GM12878 (cell line): Measurements from ENCODE around the gene WWC2. TPM values are rescaled to one million over a fixed set of nuclear protein-coding genes. Genes with fewer than 3 reads are reported as not detected.

Experiments
- ATAC-seq: fragments of 200-7000 bp; cut with Tn5 transposase; 3 replicates; pipeline ENCODE4 v1.9.1; 2020; ENCODE audit warnings: mild to moderate bottlenecking, moderate library complexity
- BruUV-seq: library from RNA; stranded (reverse); fragments of 400-500 nt; replicated peaks from 2 replicates; lab custom pipeline; 2021; lab: Mats Ljungman, UMichigan
- CTCF ChIA-PET: fragments of 300-600 bp; sonication (Branson Sonifier 250); formaldehyde crosslinking; extraction: SDS; loops from one replicate; lab custom pipeline; 2021; ENCODE audit warnings: inconsistent platforms; lab: Yijun Ruan, JAX
- POLR2A ChIA-PET: fragments of 350-600 bp; formaldehyde crosslinking; extraction: SDS; loops from one replicate; lab custom pipeline; 2021; ENCODE audit warnings: inconsistent platforms; lab: Charles Lee
- RAD21 ChIA-PET: fragments of 300-600 bp; sonication (Branson Sonifier 250); formaldehyde crosslinking; loops from one replicate; lab custom pipeline; 2023; ENCODE audit warnings: antibody characterized with exemption; ENCODE audit not compliant: unreplicated experiment; lab: Charles Lee
- SMC1A ChIA-PET: fragments of 300-600 bp; sonication (Branson Sonifier 250); formaldehyde crosslinking; loops from one replicate; lab custom pipeline; 2023; ENCODE audit not compliant: unreplicated experiment, uncharacterized antibody; lab: Charles Lee
- DNase-seq: peaks from one replicate; pipeline ENCODE4 v3.0.0-alpha.2; 2011; ENCODE audit warnings: low read depth, low spot score
- FAIRE-seq: peaks from 3 replicates; lab custom pipeline; 2011; peaks lifted over from hg19 to GRCh38; lab: Jason Lieb, UNC
- H2AFZ ChIP-seq: 2 replicates; pipeline ENCODE4 v1.6.0; 2011; ENCODE audit warnings: low read depth, low read length, control low read depth; ENCODE audit not compliant: control insufficient read depth
- H3K27ac ChIP-seq: 2 replicates; pipeline ENCODE4 v1.5.1; 2011; ENCODE audit warnings: control low read depth; ENCODE audit not compliant: control insufficient read depth, insufficient read depth
- H3K27me3 ChIP-seq, 2 experiments: replicated peaks in 1 of 2; 2 replicates each; pipeline versions ENCODE4 v1.6.0 to v1.6.1; 2011; ENCODE audit warnings: low read length in 1 of 2; ENCODE audit not compliant: control insufficient read depth in 2 of 2, insufficient read depth in 2 of 2
- H3K36me3 ChIP-seq, 2 experiments: 2 replicates each; pipeline ENCODE4 v1.5.1; 2011; ENCODE audit warnings: low read length in 1 of 2; ENCODE audit not compliant: control insufficient read depth in 2 of 2, insufficient read depth in 2 of 2
- H3K4me1 ChIP-seq: 2 replicates; pipeline ENCODE4 v1.6.1; 2011; ENCODE audit warnings: mild to moderate bottlenecking, low read length, moderate library complexity, mixed read lengths; ENCODE audit not compliant: control insufficient read depth, insufficient read depth
- H3K4me2 ChIP-seq: 2 replicates; pipeline ENCODE4 v1.6.0; 2011; ENCODE audit warnings: control low read depth; ENCODE audit not compliant: control insufficient read depth, insufficient read depth
- H3K4me3 ChIP-seq: fragments of 200-600 bp; sonication (generic); 2 replicates; pipeline ENCODE4 v1.5.1; 2016
- H3K79me2 ChIP-seq: 2 replicates; pipeline ENCODE4 v1.6.0; 2011; ENCODE audit warnings: low read length; ENCODE audit not compliant: control insufficient read depth, insufficient read depth
- H3K9ac ChIP-seq: 2 replicates; pipeline ENCODE4 v1.8.0; 2011; ENCODE audit warnings: low read length, control low read depth, mixed read lengths; ENCODE audit not compliant: control insufficient read depth, insufficient read depth
- H3K9me3 ChIP-seq: replicated peaks from 3 replicates; pipeline ENCODE4 v1.5.1; 2011; ENCODE audit warnings: mild to moderate bottlenecking, low read length; ENCODE audit not compliant: control insufficient read depth, insufficient read depth
- H4K20me1 ChIP-seq: 2 replicates; pipeline ENCODE4 v1.6.0; 2011; ENCODE audit not compliant: control insufficient read depth, insufficient read depth
- BMI1 ChIP-seq: fragments of 450-650 bp; IDR thresholded peaks from 2 replicates; pipeline ENCODE4 v1.6.1; 2016; ENCODE audit warnings: mild to moderate bottlenecking, moderate library complexity, borderline replicate concordance
- GATAD2B ChIP-seq: fragments of 450-650 bp; conservative IDR thresholded peaks from 2 replicates; pipeline ENCODE4 v1.6.1; 2017; ENCODE audit warnings: low read depth, mild to moderate bottlenecking, moderate library complexity
- HSF1 ChIP-seq: fragments of 150-350 bp; IDR thresholded peaks from 2 replicates; pipeline ENCODE4 v1.6.1; 2014; ENCODE audit warnings: mild to moderate bottlenecking, low read depth, low read length
- KLF5 ChIP-seq: fragments of 450-650 bp; IDR thresholded peaks from 2 replicates; pipeline ENCODE4 v1.6.1; 2014; ENCODE audit warnings: mild to moderate bottlenecking; ENCODE audit not compliant: partially characterized antibody
- LARP7 ChIP-seq: fragments of 450-650 bp; IDR thresholded peaks from 2 replicates; pipeline ENCODE4 v1.6.1; 2017; ENCODE audit warnings: mild to moderate bottlenecking
- MTA3 ChIP-seq: IDR thresholded peaks from 2 replicates; pipeline ENCODE4 v1.6.1; 2012; ENCODE audit warnings: low read length, inconsistent platforms, borderline replicate concordance
- POU2F2 ChIP-seq: IDR thresholded peaks from 3 replicates; pipeline ENCODE4 v1.6.1; 2011; ENCODE audit warnings: low read depth, mild to moderate bottlenecking, low read length, borderline replicate concordance
- RFX5 ChIP-seq: IDR thresholded peaks from 2 replicates; pipeline ENCODE4 v1.6.1; 2011; ENCODE audit warnings: low read depth, low read length, improper control_type of control experiment
- RUNX3 ChIP-seq: IDR thresholded peaks from 2 replicates; pipeline ENCODE4 v1.6.1; 2012; ENCODE audit warnings: low read length, inconsistent platforms
- SMAD5 ChIP-seq: IDR thresholded peaks from 2 replicates; pipeline ENCODE4 v1.6.1; 2016; ENCODE audit warnings: antibody characterized with exemption, low read depth
- SREBF1 ChIP-seq: IDR thresholded peaks from 2 replicates; pipeline ENCODE4 v1.6.1; 2012; ENCODE audit warnings: mild to moderate bottlenecking, low read length
- WGBS: methylation state at CpG from one replicate; pipeline ENCODE4 v1.1.6; 2016; ENCODE audit warnings: low lambda C conversion rate; ENCODE audit not compliant: insufficient replicate concordance, insufficient coverage; ENCODE audit errors: missing lambda C conversion rate; 5-methylcytosine and 5-hydroxymethylcytosine counted together
- in situ Hi-C: fragments of 300-500 bp; cut with MboI; formaldehyde crosslinking; loops from 9 replicates; pipeline ENCODE4 v1.14.3; 2018; ENCODE audit warnings: mixed read lengths
- intact Hi-C: fragments of 100-400 bp; cut with micrococcal nuclease; formaldehyde crosslinking; loops from one replicate; pipeline ENCODE4 v1.14.2; 2022; ENCODE audit not compliant: unreplicated experiment
- polyA plus RNA-seq, 11 experiments: library from polyadenylated mRNA; depleted of rRNA in 4 of 11; unstranded in 6 of 11; stranded (reverse) in 5 of 11; fragments of >200 nt; fragmentation: Nextera tagmentation in 4 of 11; fragmentation: Illumina TruSeq in 1 of 11; extraction: Ambion mirVana in 4 of 11; extraction: Trizol in 1 of 11; gene quantifications; 1 replicate in 1 of 11; 2 replicates in 10 of 11; pipeline versions ENCODE4 v1.2.1 to v1.2.3, GENCODE V29; 2011 to 2016; ENCODE audit warnings: inconsistent platforms in 2 of 11, missing spikeins in 2 of 11, low read depth in 1 of 11
- total RNA-seq, 4 experiments: library from RNA; depleted of rRNA in 3 of 4; stranded (reverse); fragments of >200 nt in 3 of 4; fragmentation: Illumina TruSeq in 1 of 4; extraction: Trizol in 1 of 4; gene quantifications; 2 replicates each; pipeline versions ENCODE4 v1.2.1 to v1.2.3, GENCODE V29; 2013 to 2021
- TF ChIP-seq, protein P1 (sequence below): fragments of 450-650 bp; IDR thresholded peaks from 2 replicates; pipeline ENCODE4 v1.6.1; 2016; ENCODE audit warnings: mild to moderate bottlenecking, moderate library complexity, borderline replicate concordance
- TF ChIP-seq, protein P2 (sequence below): IDR thresholded peaks from 2 replicates; pipeline ENCODE4 v1.6.1; 2012; ENCODE audit warnings: low read depth, low read length, improper control_type of control experiment
- TF ChIP-seq, protein P3 (sequence below): fragments of 450-650 bp; IDR thresholded peaks from 2 replicates; pipeline ENCODE4 v1.6.1; 2017; ENCODE audit warnings: mild to moderate bottlenecking, low read depth, inconsistent platforms; ENCODE audit not compliant: poor library complexity, severe bottlenecking

The WWC2 gene
- total and polyA plus RNA-seq, 10 of the 15 experiments (the other 5 are each of a cell fraction or from before 2014, with no cell fraction given) = 0.02 to 0.72 (median 0.06) TPM; not detected in 3

DNA sequence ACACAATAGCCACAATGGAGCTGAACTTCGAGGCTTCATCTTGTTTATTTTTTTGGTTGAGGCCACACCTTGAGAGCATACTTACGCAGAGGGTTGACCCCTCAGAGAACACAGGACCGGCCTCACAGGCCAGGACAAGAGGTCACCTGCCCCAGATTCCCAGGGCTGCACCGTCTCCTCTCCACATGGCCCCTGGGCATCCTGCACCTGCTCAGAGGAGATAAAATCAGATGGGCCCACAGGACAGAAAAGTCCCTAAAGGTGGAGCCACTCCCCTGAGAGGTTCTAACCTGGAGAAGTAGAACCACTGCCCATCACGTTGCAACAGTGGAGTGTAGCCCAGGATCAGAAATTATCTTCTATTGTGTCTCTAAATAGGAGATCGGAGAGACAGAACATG lies 224.2 kb downstream of the WWC2 start:
- no TSS peak for BruUV-seq
- no peak overlapping the region for H3K4me2 ChIP-seq
- no peak for TF ChIP-seq GATAD2B
- TF ChIP-seq RUNX3 = no peak
- no peak for TF ChIP-seq KLF5
- TF ChIP-seq LARP7 = no peak
- TF ChIP-seq, protein P1, sequence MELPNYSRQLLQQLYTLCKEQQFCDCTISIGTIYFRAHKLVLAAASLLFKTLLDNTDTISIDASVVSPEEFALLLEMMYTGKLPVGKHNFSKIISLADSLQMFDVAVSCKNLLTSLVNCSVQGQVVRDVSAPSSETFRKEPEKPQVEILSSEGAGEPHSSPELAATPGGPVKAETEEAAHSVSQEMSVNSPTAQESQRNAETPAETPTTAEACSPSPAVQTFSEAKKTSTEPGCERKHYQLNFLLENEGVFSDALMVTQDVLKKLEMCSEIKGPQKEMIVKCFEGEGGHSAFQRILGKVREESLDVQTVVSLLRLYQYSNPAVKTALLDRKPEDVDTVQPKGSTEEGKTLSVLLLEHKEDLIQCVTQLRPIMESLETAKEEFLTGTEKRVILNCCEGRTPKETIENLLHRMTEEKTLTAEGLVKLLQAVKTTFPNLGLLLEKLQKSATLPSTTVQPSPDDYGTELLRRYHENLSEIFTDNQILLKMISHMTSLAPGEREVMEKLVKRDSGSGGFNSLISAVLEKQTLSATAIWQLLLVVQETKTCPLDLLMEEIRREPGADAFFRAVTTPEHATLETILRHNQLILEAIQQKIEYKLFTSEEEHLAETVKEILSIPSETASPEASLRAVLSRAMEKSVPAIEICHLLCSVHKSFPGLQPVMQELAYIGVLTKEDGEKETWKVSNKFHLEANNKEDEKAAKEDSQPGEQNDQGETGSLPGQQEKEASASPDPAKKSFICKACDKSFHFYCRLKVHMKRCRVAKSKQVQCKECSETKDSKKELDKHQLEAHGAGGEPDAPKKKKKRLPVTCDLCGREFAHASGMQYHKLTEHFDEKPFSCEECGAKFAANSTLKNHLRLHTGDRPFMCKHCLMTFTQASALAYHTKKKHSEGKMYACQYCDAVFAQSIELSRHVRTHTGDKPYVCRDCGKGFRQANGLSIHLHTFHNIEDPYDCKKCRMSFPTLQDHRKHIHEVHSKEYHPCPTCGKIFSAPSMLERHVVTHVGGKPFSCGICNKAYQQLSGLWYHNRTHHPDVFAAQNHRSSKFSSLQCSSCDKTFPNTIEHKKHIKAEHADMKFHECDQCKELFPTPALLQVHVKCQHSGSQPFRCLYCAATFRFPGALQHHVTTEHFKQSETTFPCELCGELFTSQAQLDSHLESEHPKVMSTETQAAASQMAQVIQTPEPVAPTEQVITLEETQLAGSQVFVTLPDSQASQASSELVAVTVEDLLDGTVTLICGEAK = no peak
- TF ChIP-seq POU2F2 = no peak
- TF ChIP-seq RFX5 = no peak
- TF ChIP-seq MTA3 = no peak
- no peak for TF ChIP-seq SMAD5
- TF ChIP-seq HSF1 = no peak
- no peak for TF ChIP-seq SREBF1
- TF ChIP-seq BMI1 = no peak
- TF ChIP-seq, protein P2, sequence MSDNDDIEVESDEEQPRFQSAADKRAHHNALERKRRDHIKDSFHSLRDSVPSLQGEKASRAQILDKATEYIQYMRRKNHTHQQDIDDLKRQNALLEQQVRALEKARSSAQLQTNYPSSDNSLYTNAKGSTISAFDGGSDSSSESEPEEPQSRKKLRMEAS = no peak
- TF ChIP-seq, protein P3, sequence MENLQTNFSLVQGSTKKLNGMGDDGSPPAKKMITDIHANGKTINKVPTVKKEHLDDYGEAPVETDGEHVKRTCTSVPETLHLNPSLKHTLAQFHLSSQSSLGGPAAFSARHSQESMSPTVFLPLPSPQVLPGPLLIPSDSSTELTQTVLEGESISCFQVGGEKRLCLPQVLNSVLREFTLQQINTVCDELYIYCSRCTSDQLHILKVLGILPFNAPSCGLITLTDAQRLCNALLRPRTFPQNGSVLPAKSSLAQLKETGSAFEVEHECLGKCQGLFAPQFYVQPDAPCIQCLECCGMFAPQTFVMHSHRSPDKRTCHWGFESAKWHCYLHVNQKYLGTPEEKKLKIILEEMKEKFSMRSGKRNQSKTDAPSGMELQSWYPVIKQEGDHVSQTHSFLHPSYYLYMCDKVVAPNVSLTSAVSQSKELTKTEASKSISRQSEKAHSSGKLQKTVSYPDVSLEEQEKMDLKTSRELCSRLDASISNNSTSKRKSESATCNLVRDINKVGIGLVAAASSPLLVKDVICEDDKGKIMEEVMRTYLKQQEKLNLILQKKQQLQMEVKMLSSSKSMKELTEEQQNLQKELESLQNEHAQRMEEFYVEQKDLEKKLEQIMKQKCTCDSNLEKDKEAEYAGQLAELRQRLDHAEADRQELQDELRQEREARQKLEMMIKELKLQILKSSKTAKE = no peak
- TF ChIP-seq, all 136 proteins: peak for 0
- Histone ChIP-seq H3K79me2 (no peaks in the 10 kb centered on the region), H3K9me3 (no peaks in the 10 kb centered on the region; the same call in 2 of the 3 replicates), H3K27me3 (no peaks in the 10 kb centered on the region; a peak in 1 of 4 replicates), H3K36me3 (no peaks in the 10 kb centered on the region), H3K4me1 (no peaks in the 10 kb centered on the region), H3K4me3 (no peak overlapping the region), H3K27ac (no peak overlapping the region), H3K9ac (no peak overlapping the region), H4K20me1 (no peaks in the 10 kb centered on the region), H2AFZ (no peak overlapping the region)
- no peak for ATAC-seq
- ChIA-PET SMC1A (no interaction called here), POLR2A (no interaction called here), CTCF (no interaction called here), RAD21 (no interaction called here)
- FAIRE-seq = no peak
- DNase-seq = no peak
- WGBS = 28% methylated on average over 6 of the region's 6 CpGs
- in situ Hi-C loops = no loop called here
- intact Hi-C loops = no loop called here
